GM19240 (cell line): ENCODE measurements around the gene ICA1L.

Experiments
- DNase-seq: peaks from one replicate; pipeline ENCODE4 v3.0.0; 2011; ENCODE audit warnings: low spot score; ENCODE audit not compliant: insufficient read length

ICA1L gene

GRCh38 chr2:202743613-202744012 is 128.0 kb downstream of the ICA1L start:
- no peak for DNase-seq

GRCh38 chr2:202736826-202737225 is 134.7 kb downstream of the ICA1L start:
- no peak for DNase-seq

GRCh38 chr2:202726070-202726469 is 145.5 kb downstream of the ICA1L start:
- DNase-seq: no peak

- no peak for DNase-seq
These were observed 147.8 kb downstream of the ICA1L start for GRCh38 chr2:202723746-202724145.
